CD4-positive, alpha-beta T cell treated with Interleukin-6 at 100 ng/mL for 8 hours (primary cell): Measurements from ENCODE around the gene PITHD1.
"Not testable (repeated sequence)": the region's sequence is repeated elsewhere in the genome, so short reads cannot be mapped to it uniquely, and the experiment has no call there.

ENCODE experiments used
- DNase-seq: peaks from one replicate; pipeline ENCODE4 v3.0.0-alpha.2; 2020; ENCODE audit warnings: mixed read lengths, low spot score

Gene PITHD1

GRCh38 chr1:23825762-23826522, 47.7 kb downstream of the PITHD1 start:
- DNase-seq, result no peak

- DNase-seq, result not testable (repeated sequence)
Observed at GRCh38 chr1:23826590-23826989, 48.4 kb downstream of the PITHD1 start.

GRCh38 chr1:23827717-23828116, 49.5 kb downstream of the PITHD1 start:
- no peak for DNase-seq

GRCh38 chr1:23834156-23834555, 55.9 kb downstream of the PITHD1 start:
- DNase-seq, result not testable (repeated sequence)

GRCh38 chr1:23836037-23836436, 57.8 kb downstream of the PITHD1 start:
- no peak for DNase-seq
